H1 (cell line): ENCODE results near the gene ALK. TPM values are rescaled to one million over a fixed set of nuclear protein-coding genes. Genes with fewer than 3 reads are reported as not detected.

Source experiments
- CTCF ChIA-PET: fragments of 300-600 bp; sonication (Branson Sonifier 250); formaldehyde crosslinking; loops from one replicate; lab custom pipeline; 2021; ENCODE audit not compliant: partially characterized antibody; lab: Charles Lee
- POLR2A ChIA-PET: fragments of 300-600 bp; sonication (Branson Sonifier 250); formaldehyde crosslinking; loops from one replicate; lab custom pipeline; 2021; ENCODE audit warnings: inconsistent platforms; ENCODE audit not compliant: partially characterized antibody; lab: Charles Lee
- DNase-seq, 2 experiments: peaks; one replicate each; pipeline versions ENCODE4 v3.0.0 to v3.0.0-alpha.2; 2010 to 2022; ENCODE audit warnings: low spot score in 2 of 2, low read depth in 1 of 2, mixed read lengths in 1 of 2
- FAIRE-seq: peaks from 2 replicates; lab custom pipeline; 2011; peaks lifted over from hg19 to GRCh38; lab: Jason Lieb, UNC
- H2AFZ ChIP-seq: 2 replicates; pipeline ENCODE4 v1.8.1; 2012; ENCODE audit warnings: low read length, inconsistent platforms
- H2AK5ac ChIP-seq: 2 replicates; pipeline ENCODE4 v1.6.1; 2013; ENCODE audit warnings: low read depth, low read length
- H2BK120ac ChIP-seq: replicated peaks from 2 replicates; pipeline ENCODE3; 2013; ENCODE audit warnings: low read depth, low read length, inconsistent platforms
- H2BK12ac ChIP-seq: 2 replicates; pipeline ENCODE4 v1.6.1; 2013; ENCODE audit warnings: low read depth, low read length
- H2BK15ac ChIP-seq: 2 replicates; pipeline ENCODE4 v1.6.1; 2013; ENCODE audit warnings: low read length
- H2BK20ac ChIP-seq: 2 replicates; pipeline ENCODE4 v1.6.1; 2013; ENCODE audit warnings: low read length
- H2BK5ac ChIP-seq: 2 replicates; pipeline ENCODE4 v1.6.1; 2013; ENCODE audit warnings: low read depth, low read length
- H3K14ac ChIP-seq: 2 replicates; pipeline ENCODE4 v1.6.1; 2013; ENCODE audit warnings: inconsistent platforms; ENCODE audit not compliant: insufficient read length
- H3K18ac ChIP-seq: 2 replicates; pipeline ENCODE4 v1.6.1; 2013; ENCODE audit warnings: low read length; ENCODE audit errors: extremely low read depth
- H3K23ac ChIP-seq: 2 replicates; pipeline ENCODE4 v1.6.1; 2013; ENCODE audit warnings: inconsistent platforms; ENCODE audit not compliant: insufficient read length
- H3K23me2 ChIP-seq: 2 replicates; pipeline ENCODE4 v1.6.1; 2013; ENCODE audit warnings: low read depth, low read length
- H3K27ac ChIP-seq: 2 replicates; pipeline ENCODE4 v1.6.1; 2011; ENCODE audit warnings: low read depth, low read length, inconsistent platforms
- H3K27me3 ChIP-seq, 4 experiments: replicated peaks in 1 of 4; 1 replicate in 1 of 4; 2 replicates in 3 of 4; pipeline versions ENCODE4 v1.6.1 to v1.8.1; 2011 to 2013; ENCODE audit warnings: low read length in 3 of 4, mild to moderate bottlenecking in 3 of 4, inconsistent platforms in 2 of 4, mixed read lengths in 2 of 4, moderate library complexity in 1 of 4; ENCODE audit not compliant: control insufficient read depth in 3 of 4, insufficient read depth in 3 of 4; ENCODE audit errors: extremely low read depth in 1 of 4
- H3K36me3 ChIP-seq, 4 experiments: 2 replicates each; pipeline versions ENCODE4 v1.6.1 to v1.8.1; 2011 to 2013; ENCODE audit warnings: mild to moderate bottlenecking in 4 of 4, low read length in 3 of 4, moderate library complexity in 2 of 4, control low read depth in 1 of 4, inconsistent platforms in 1 of 4; ENCODE audit not compliant: insufficient read depth in 4 of 4, control insufficient read depth in 2 of 4
- H3K4ac ChIP-seq: replicated peaks from 2 replicates; pipeline ENCODE3; 2013; ENCODE audit warnings: low read length, low read depth, mixed read lengths, inconsistent platforms; ENCODE audit not compliant: insufficient read length
- H3K4me1 ChIP-seq, 4 experiments: replicated peaks in 1 of 4; 1 replicate in 1 of 4; 2 replicates in 3 of 4; pipeline versions ENCODE4 v1.6.1 to v1.8.1; 2011 to 2013; ENCODE audit warnings: low read length in 3 of 4, inconsistent platforms in 2 of 4, mixed read lengths in 1 of 4; ENCODE audit not compliant: insufficient read depth in 4 of 4, control insufficient read depth in 3 of 4
- H3K4me2 ChIP-seq, 2 experiments: 2 replicates each; pipeline versions ENCODE4 v1.6.1 to v1.8.1; 2011 to 2013; ENCODE audit warnings: low read depth in 2 of 2, low read length in 2 of 2, control low read depth in 1 of 2, inconsistent platforms in 1 of 2, mild to moderate bottlenecking in 1 of 2; ENCODE audit not compliant: insufficient read depth in 1 of 2
- H3K4me3 ChIP-seq, 4 experiments: fragments of 200-600, 300-600 bp in 1 of 4; sonication (generic), shearing (Covaris generic), sonication (Bioruptor Twin) in 1 of 4; 2 replicates each; pipeline versions ENCODE4 v1.5.1 to v1.8.1; 2011 to 2016; ENCODE audit warnings: low read length in 4 of 4, low read depth in 3 of 4, control low read depth in 2 of 4, inconsistent platforms in 2 of 4, mild to moderate bottlenecking in 2 of 4, mixed read lengths in 1 of 4, moderate library complexity in 1 of 4; ENCODE audit not compliant: insufficient read depth in 2 of 4; ENCODE audit errors: extremely low read depth in 1 of 4
- H3K56ac ChIP-seq: replicated peaks from 2 replicates; pipeline ENCODE3; 2013; ENCODE audit warnings: low read depth, mild to moderate bottlenecking, mixed read lengths, low read length, inconsistent platforms; ENCODE audit not compliant: insufficient read length
- H3K79me1 ChIP-seq: 2 replicates; pipeline ENCODE4 v1.6.1; 2013; ENCODE audit warnings: low read depth, low read length, control low read depth
- H3K79me2 ChIP-seq, 2 experiments: 2 replicates each; pipeline versions ENCODE4 v1.6.1 to v1.8.1; 2012 to 2013; ENCODE audit warnings: low read length in 2 of 2, mild to moderate bottlenecking in 2 of 2, inconsistent platforms in 1 of 2; ENCODE audit not compliant: insufficient read depth in 2 of 2, control insufficient read depth in 1 of 2
- H3K9ac ChIP-seq, 4 experiments: replicated peaks in 1 of 4; 1 replicate in 1 of 4; 2 replicates in 3 of 4; pipeline versions ENCODE4 v1.6.1 to v1.8.1; 2011 to 2013; ENCODE audit warnings: low read depth in 3 of 4, low read length in 3 of 4, control low read depth in 2 of 4, mild to moderate bottlenecking in 2 of 4, moderate library complexity in 2 of 4, inconsistent platforms in 1 of 4; ENCODE audit errors: extremely low read depth in 1 of 4
- H3K9me3 ChIP-seq, 2 experiments: 2 replicates each; pipeline versions ENCODE4 v1.6.1 to v1.8.1; 2012 to 2013; ENCODE audit warnings: mild to moderate bottlenecking in 2 of 2, moderate library complexity in 2 of 2, control low read depth in 1 of 2, inconsistent platforms in 1 of 2, low read depth in 1 of 2, low read length in 1 of 2, mixed read lengths in 1 of 2; ENCODE audit not compliant: insufficient read depth in 2 of 2
- H4K20me1 ChIP-seq, 2 experiments: replicated peaks in 1 of 2; 2 replicates each; pipeline versions ENCODE3 to v1.8.1; 2011 to 2013; ENCODE audit warnings: inconsistent platforms in 2 of 2, low read length in 2 of 2, mild to moderate bottlenecking in 1 of 2; ENCODE audit not compliant: insufficient read depth in 2 of 2, control insufficient read depth in 1 of 2
- H4K5ac ChIP-seq: 2 replicates; pipeline ENCODE4 v1.6.1; 2013; ENCODE audit warnings: low read length, low read depth, mixed read lengths, inconsistent platforms; ENCODE audit not compliant: insufficient read length
- H4K8ac ChIP-seq: 2 replicates; pipeline ENCODE4 v1.8.0; 2013; ENCODE audit warnings: mild to moderate bottlenecking, moderate library complexity, low read length, inconsistent platforms; ENCODE audit not compliant: insufficient read depth; ENCODE audit errors: extremely low read depth
- H4K91ac ChIP-seq: replicated peaks from 2 replicates; pipeline ENCODE3; 2013; ENCODE audit warnings: low read length, mixed read lengths, inconsistent platforms; ENCODE audit not compliant: insufficient read length
- ATF2 ChIP-seq: IDR thresholded peaks from 2 replicates; pipeline ENCODE4 v1.6.1; 2012; ENCODE audit warnings: low read length, inconsistent platforms
- BCL11A ChIP-seq, 2 experiments: IDR thresholded peaks; one replicate each; pipeline ENCODE4 v1.6.1; 2011; ENCODE audit warnings: low read depth in 2 of 2, low read length in 2 of 2, mild to moderate bottlenecking in 2 of 2
- CBX8 ChIP-seq: fragments of 300-800, 300-1000 bp; sonication (generic); IDR thresholded peaks from 2 replicates; pipeline ENCODE4 v1.7.1; 2016; ENCODE audit warnings: low read depth, low read length, borderline replicate concordance
- GTF2F1 ChIP-seq: IDR thresholded peaks from 2 replicates; pipeline ENCODE4 v1.6.1; 2012; ENCODE audit warnings: low read depth, low read length, improper control_type of control experiment, borderline replicate concordance
- POLR2A ChIP-seq, 2 experiments: IDR thresholded peaks; 1 replicate in 1 of 2; 2 replicates in 1 of 2; pipeline ENCODE4 v1.6.1; 2011; ENCODE audit warnings: low read depth in 2 of 2, low read length in 2 of 2, mild to moderate bottlenecking in 2 of 2; ENCODE audit errors: control extremely low read depth in 1 of 2
- RAD21 ChIP-seq, 2 experiments: IDR thresholded peaks in 1 of 2; conservative IDR thresholded peaks in 1 of 2; 2 replicates each; pipeline ENCODE4 v1.6.1; 2011; ENCODE audit warnings: low read depth in 2 of 2, low read length in 2 of 2, improper control_type of control experiment in 1 of 2, inconsistent platforms in 1 of 2, mild to moderate bottlenecking in 1 of 2, moderate library complexity in 1 of 2
- SIN3A ChIP-seq, 2 experiments: IDR thresholded peaks in 1 of 2; conservative IDR thresholded peaks in 1 of 2; 2 replicates each; pipeline ENCODE4 v1.6.1; 2011 to 2012; ENCODE audit warnings: low read length in 2 of 2, improper control_type of control experiment in 1 of 2, low read depth in 1 of 2, mild to moderate bottlenecking in 1 of 2
- SIX5 ChIP-seq: IDR thresholded peaks from 2 replicates; pipeline ENCODE4 v1.6.1; 2011; ENCODE audit warnings: mild to moderate bottlenecking, low read depth, low read length
- SP2 ChIP-seq: IDR thresholded peaks from 2 replicates; pipeline ENCODE4 v1.6.1; 2012; ENCODE audit warnings: mild to moderate bottlenecking, low read length, inconsistent platforms
- SRF ChIP-seq: IDR thresholded peaks from 2 replicates; pipeline ENCODE4 v1.6.1; 2011; ENCODE audit warnings: mild to moderate bottlenecking, low read depth, low read length, moderate library complexity
- ZNF274 ChIP-seq: IDR thresholded peaks from 2 replicates; pipeline ENCODE4 v1.7.0; 2012; ENCODE audit warnings: low read length, borderline replicate concordance; ENCODE audit errors: extremely low read depth
- WGBS, 2 experiments: shearing (Covaris generic) in 1 of 2; methylation state at CpG; one replicate each; pipeline versions ENCODE4 v1.1.6 to v1.1.7; 2013 to 2015; ENCODE audit warnings: low lambda C conversion rate in 2 of 2, mixed read lengths in 2 of 2, inconsistent platforms in 1 of 2, low coverage in 1 of 2, missing lambda C conversion rate in 1 of 2; ENCODE audit not compliant: insufficient replicate concordance in 2 of 2, insufficient coverage in 1 of 2, insufficient read length in 1 of 2; ENCODE audit errors: extremely low coverage in 1 of 2, missing lambda C conversion rate in 1 of 2; 5-methylcytosine and 5-hydroxymethylcytosine counted together
- polyA plus RNA-seq, 7 experiments: library from polyadenylated mRNA; depleted of rRNA in 3 of 7; stranded (reverse) in 5 of 7; unstranded in 2 of 7; fragments of >200 nt in 5 of 7; fragments of 200-250 nt in 2 of 7; gene quantifications; 1 replicate in 5 of 7; 2 replicates in 1 of 7; 4 replicates in 1 of 7; pipeline versions ENCODE4 v1.2.1 to v1.2.3, GENCODE V29; 2011 to 2013; ENCODE audit warnings: missing spikeins in 2 of 7, mixed read lengths in 2 of 7
- total RNA-seq: library from RNA; stranded (reverse); fragmentation: NEBNext Ultra II Directional; extraction: Animal tissue kit (Norgen Biotek cat#: 25700); gene quantifications from 2 replicates; pipeline ENCODE4 v1.2.1, GENCODE V29; 2021
- TF ChIP-seq, protein P1 (sequence below): IDR thresholded peaks from 2 replicates; pipeline ENCODE4 v1.6.1; 2012; ENCODE audit warnings: inconsistent platforms

ALK gene
- total and polyA plus RNA-seq, 2 of the 8 experiments (the other 6 are each of a cell fraction or from before 2014, with no cell fraction given): 0.02 to 0.09 TPM

DNA sequence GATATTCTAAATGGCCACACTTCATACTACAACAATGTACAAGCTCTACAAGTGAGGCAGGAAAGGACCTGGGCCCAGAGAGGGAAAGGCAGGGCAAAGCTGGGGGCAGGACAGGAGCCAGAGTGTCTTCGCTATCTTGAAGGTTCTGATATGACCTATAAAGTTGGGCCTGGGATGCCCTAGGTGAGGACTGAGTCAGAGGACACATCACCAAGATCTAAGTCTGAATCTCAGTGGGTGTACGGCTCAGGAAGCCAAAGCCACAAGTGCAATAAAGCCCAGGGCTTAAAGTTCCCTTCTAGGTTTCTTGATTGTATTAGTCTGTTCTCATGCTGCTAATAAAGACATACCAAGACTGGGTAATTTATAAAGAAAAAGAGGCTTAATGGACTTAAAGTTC is 219.1 kb downstream of the ALK start:
- H3K79me1 ChIP-seq: no peaks in the 10 kb centered on the region
- H4K5ac ChIP-seq: no peak overlapping the region
- TF ChIP-seq SRF (no peak), SIX5 (no peak), CBX8 (no peak), SP2 (no peak), POLR2A (IDR thresholded peaks at IDR 0.05; ENCODE audit: control extremely low read depth in 1 of 2, low read depth in 2 of 2, low read length in 2 of 2) (no peak), SIN3A (conservative IDR thresholded peaks at IDR 0.05 in 1 of 2, IDR thresholded peaks at IDR 0.05 in 1 of 2; ENCODE audit: low read depth in 1 of 2, low read length in 2 of 2) (no peak), BCL11A (IDR thresholded peaks at IDR 0.05; ENCODE audit: low read depth in 2 of 2, low read length in 2 of 2) (no peak), ATF2 (no peak), GTF2F1 (no peak), RAD21 (IDR thresholded peaks at IDR 0.05 in 1 of 2, conservative IDR thresholded peaks at IDR 0.05 in 1 of 2; ENCODE audit: low read depth in 2 of 2, low read length in 2 of 2) (no peak), ZNF274 (no peak)
- TF ChIP-seq, protein P1, sequence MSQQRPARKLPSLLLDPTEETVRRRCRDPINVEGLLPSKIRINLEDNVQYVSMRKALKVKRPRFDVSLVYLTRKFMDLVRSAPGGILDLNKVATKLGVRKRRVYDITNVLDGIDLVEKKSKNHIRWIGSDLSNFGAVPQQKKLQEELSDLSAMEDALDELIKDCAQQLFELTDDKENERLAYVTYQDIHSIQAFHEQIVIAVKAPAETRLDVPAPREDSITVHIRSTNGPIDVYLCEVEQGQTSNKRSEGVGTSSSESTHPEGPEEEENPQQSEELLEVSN: no peak

More for the DNA sequence above, 219.1 kb downstream of the ALK start:
- Histone ChIP-seq H2AFZ (no peak overlapping the region), H3K27ac (no peak overlapping the region), H3K18ac (no peak overlapping the region), H4K20me1 (no peaks in the 10 kb centered on the region), H4K8ac (no peak overlapping the region), H3K9ac (no peak overlapping the region), H3K4ac (no peak overlapping the region), H3K4me3 (no peak overlapping the region), H3K23ac (no peak overlapping the region), H2BK15ac (no peak overlapping the region), H3K4me1 (peaks cover 0 to 6% (median 0%) of the 10 kb centered on the region in 4 experiments; a peak in 1 of 7 replicates), H3K36me3 (no peaks in the 10 kb centered on the region), H2AK5ac (no peak overlapping the region), H2BK5ac (no peak overlapping the region), H2BK20ac (no peak overlapping the region), H3K79me2 (no peaks in the 10 kb centered on the region), H2BK12ac (no peak overlapping the region), H3K27me3 (no peaks in the 10 kb centered on the region), H3K23me2 (no peaks in the 10 kb centered on the region), H3K9me3 (no peaks in the 10 kb centered on the region), H4K91ac (no peak overlapping the region), H3K4me2 (no peak overlapping the region), H3K14ac (no peak overlapping the region), H2BK120ac (no peak overlapping the region), H3K56ac (no peak overlapping the region)
- 77% methylated on average over 2 of the region's 2 CpGs; no CpG with 5 or more reads in 1 of the 2 experiments for WGBS, 2 experiments
- DNase-seq (no peak), FAIRE-seq (no peak)
- ChIA-PET CTCF (interaction anchor here (0.8 kb wide), 1 partner anchor 158 kb away, joined by 3 read pairs; no protein-coding TSS in a partner anchor), POLR2A (no interaction called here)
